ENCODE results near the gene N4BP2. TPM values are rescaled to one million over a fixed set of nuclear protein-coding genes. Genes with fewer than 3 reads are reported as not detected.

N4BP2 gene
- total RNA-seq, 4 donors from 2014 or later: 5.5 to 9.7 (median 7.7) TPM

GRCh38 chr4:40192114-40193015 lies 135.7 kb downstream of the N4BP2 start:
- TF ChIP-seq EP300 (IDR thresholded peaks at IDR 0.05): no peak
- no peaks in the 10 kb centered on the region for H3K9me3 ChIP-seq
- intact Hi-C loops (cut with DNase I): no loop called here
- no peak overlapping the region for H3K4me3 ChIP-seq
- no peaks in the 10 kb centered on the region for H3K36me3 ChIP-seq
- H3K27me3 ChIP-seq: peaks cover 0 to 8% (median 0%) of the 10 kb centered on the region in 4 donors
- 86% methylated on average over 8 of the region's 8 CpGs for WGBS
- no peak overlapping the region for H3K27ac ChIP-seq (replicated peaks in 1 of 4)
- no peak for DNase-seq (ENCODE audit: extremely low spot score)
- no peaks in the 10 kb centered on the region for H3K4me1 ChIP-seq

- Histone ChIP-seq H3K27ac (replicated peaks in 1 of 4) (no peak overlapping the region), H3K27me3 (peaks cover 0 to 8% (median 0%) of the 10 kb centered on the region in 4 donors), H3K4me1 (no peaks in the 10 kb centered on the region), H3K4me3 (no peak overlapping the region), H3K36me3 (no peaks in the 10 kb centered on the region), H3K9me3 (no peaks in the 10 kb centered on the region)
- intact Hi-C loops (cut with DNase I): no loop called here
- TF ChIP-seq POLR2A (IDR thresholded peaks at IDR 0.05; ENCODE audit: low read depth) (no peak), EP300 (IDR thresholded peaks at IDR 0.05) (no peak), POLR2AphosphoS5 (IDR thresholded peaks at IDR 0.05) (no peak)
- TF ChIP-seq, protein P1, sequence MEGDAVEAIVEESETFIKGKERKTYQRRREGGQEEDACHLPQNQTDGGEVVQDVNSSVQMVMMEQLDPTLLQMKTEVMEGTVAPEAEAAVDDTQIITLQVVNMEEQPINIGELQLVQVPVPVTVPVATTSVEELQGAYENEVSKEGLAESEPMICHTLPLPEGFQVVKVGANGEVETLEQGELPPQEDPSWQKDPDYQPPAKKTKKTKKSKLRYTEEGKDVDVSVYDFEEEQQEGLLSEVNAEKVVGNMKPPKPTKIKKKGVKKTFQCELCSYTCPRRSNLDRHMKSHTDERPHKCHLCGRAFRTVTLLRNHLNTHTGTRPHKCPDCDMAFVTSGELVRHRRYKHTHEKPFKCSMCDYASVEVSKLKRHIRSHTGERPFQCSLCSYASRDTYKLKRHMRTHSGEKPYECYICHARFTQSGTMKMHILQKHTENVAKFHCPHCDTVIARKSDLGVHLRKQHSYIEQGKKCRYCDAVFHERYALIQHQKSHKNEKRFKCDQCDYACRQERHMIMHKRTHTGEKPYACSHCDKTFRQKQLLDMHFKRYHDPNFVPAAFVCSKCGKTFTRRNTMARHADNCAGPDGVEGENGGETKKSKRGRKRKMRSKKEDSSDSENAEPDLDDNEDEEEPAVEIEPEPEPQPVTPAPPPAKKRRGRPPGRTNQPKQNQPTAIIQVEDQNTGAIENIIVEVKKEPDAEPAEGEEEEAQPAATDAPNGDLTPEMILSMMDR (IDR thresholded peaks at IDR 0.05): no peak
- WGBS: 66% methylated on average over 11 of the region's 11 CpGs
- no peak for DNase-seq (ENCODE audit: extremely low spot score)
Measured at GRCh38 chr4:40193016-40193571, 136.4 kb downstream of the N4BP2 start.

GRCh38 chr4:40193578-40193977 lies 136.9 kb downstream of the N4BP2 start:
- no peaks in the 10 kb centered on the region for H3K4me1 ChIP-seq
- peaks cover 0 to 8% (median 0%) of the 10 kb centered on the region in 4 donors for H3K27me3 ChIP-seq
- no peak for DNase-seq (ENCODE audit: extremely low spot score)
- H3K36me3 ChIP-seq: no peaks in the 10 kb centered on the region
- TF ChIP-seq EP300 (IDR thresholded peaks at IDR 0.05) (no peak), POLR2AphosphoS5 (IDR thresholded peaks at IDR 0.05) (no peak), POLR2A (IDR thresholded peaks at IDR 0.05; ENCODE audit: low read depth) (no peak)
- TF ChIP-seq, protein P1 (IDR thresholded peaks at IDR 0.05): no peak
- WGBS: 84% methylated on average over 7 of the region's 7 CpGs
- H3K4me3 ChIP-seq: no peak overlapping the region
- intact Hi-C loops (cut with DNase I): no loop called here
- no peaks in the 10 kb centered on the region for H3K9me3 ChIP-seq
- no peak overlapping the region for H3K27ac ChIP-seq (replicated peaks in 1 of 4)

DNA sequence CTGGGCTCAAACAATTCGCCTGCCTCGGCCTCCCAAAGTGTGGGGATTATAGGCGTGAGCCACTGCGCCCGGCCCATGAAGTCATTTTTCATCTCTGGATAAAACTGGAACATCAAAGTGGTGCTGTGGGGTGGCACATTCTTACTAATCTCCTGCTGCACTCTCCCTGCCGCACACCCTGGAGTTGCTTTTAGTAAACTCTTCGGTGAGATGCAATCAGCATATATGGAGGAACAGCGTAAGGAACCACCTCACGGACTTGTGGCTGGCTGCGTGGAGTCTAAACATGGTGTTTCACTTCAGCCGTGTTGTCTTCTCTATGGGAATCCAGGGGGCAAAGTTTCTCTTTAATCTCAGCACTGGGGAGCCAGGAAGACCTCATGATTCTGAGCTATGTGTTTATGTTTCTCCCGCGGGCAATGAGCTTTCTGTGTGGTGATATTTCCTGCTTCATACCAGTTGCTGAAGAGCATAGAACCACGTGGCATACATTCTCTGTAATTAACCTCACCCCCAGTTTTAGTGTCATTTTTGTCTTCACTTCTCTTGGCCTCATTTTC lies 138.0 kb downstream of the N4BP2 start:
- no peak overlapping the region for H3K27ac ChIP-seq (replicated peaks in 1 of 4)
- 54% methylated on average over 11 of the region's 14 CpGs for WGBS

More for the DNA sequence above, 138.0 kb downstream of the N4BP2 start:
- no peak for TF ChIP-seq EP300 (IDR thresholded peaks at IDR 0.05)
- TF ChIP-seq, protein P1 (IDR thresholded peaks at IDR 0.05): no peak
- no peak for TF ChIP-seq POLR2A (IDR thresholded peaks at IDR 0.05; ENCODE audit: low read depth)
- no peak for TF ChIP-seq POLR2AphosphoS5 (IDR thresholded peaks at IDR 0.05)
- Histone ChIP-seq H3K4me1 (no peaks in the 10 kb centered on the region), H3K4me3 (no peak overlapping the region), H3K27me3 (peaks cover 0 to 8% (median 0%) of the 10 kb centered on the region in 4 donors), H3K9me3 (no peaks in the 10 kb centered on the region), H3K36me3 (no peaks in the 10 kb centered on the region)
- DNase-seq (ENCODE audit: extremely low spot score): no peak
- intact Hi-C loops (cut with DNase I): no loop called here

Measured in esophagus muscularis mucosa (tissue), 4 donors.